Tongue (tissue), 2 donors: ENCODE measurements around the gene GALNT8. TPM values are rescaled to one million over a fixed set of nuclear protein-coding genes. Genes with fewer than 3 reads are reported as not detected.
"Not testable (repeated sequence)": the region's sequence is repeated elsewhere in the genome, so short reads cannot be mapped to it uniquely, and the experiment has no call there.

ENCODE experiments used
- DNase-seq: peaks from one replicate; pipeline ENCODE4 v3.0.0-alpha.2; 2015
- total RNA-seq: library from RNA; depleted of rRNA; stranded (reverse); fragments of >200 nt; gene quantifications from one replicate; pipeline ENCODE4 v1.2.3, GENCODE V29; 2014

GALNT8 gene, protein sequence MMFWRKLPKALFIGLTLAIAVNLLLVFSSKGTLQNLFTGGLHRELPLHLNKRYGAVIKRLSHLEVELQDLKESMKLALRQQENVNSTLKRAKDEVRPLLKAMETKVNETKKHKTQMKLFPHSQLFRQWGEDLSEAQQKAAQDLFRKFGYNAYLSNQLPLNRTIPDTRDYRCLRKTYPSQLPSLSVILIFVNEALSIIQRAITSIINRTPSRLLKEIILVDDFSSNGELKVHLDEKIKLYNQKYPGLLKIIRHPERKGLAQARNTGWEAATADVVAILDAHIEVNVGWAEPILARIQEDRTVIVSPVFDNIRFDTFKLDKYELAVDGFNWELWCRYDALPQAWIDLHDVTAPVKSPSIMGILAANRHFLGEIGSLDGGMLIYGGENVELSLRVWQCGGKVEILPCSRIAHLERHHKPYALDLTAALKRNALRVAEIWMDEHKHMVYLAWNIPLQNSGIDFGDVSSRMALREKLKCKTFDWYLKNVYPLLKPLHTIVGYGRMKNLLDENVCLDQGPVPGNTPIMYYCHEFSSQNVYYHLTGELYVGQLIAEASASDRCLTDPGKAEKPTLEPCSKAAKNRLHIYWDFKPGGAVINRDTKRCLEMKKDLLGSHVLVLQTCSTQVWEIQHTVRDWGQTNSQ
- 2.1 TPM for total RNA-seq

DNA sequence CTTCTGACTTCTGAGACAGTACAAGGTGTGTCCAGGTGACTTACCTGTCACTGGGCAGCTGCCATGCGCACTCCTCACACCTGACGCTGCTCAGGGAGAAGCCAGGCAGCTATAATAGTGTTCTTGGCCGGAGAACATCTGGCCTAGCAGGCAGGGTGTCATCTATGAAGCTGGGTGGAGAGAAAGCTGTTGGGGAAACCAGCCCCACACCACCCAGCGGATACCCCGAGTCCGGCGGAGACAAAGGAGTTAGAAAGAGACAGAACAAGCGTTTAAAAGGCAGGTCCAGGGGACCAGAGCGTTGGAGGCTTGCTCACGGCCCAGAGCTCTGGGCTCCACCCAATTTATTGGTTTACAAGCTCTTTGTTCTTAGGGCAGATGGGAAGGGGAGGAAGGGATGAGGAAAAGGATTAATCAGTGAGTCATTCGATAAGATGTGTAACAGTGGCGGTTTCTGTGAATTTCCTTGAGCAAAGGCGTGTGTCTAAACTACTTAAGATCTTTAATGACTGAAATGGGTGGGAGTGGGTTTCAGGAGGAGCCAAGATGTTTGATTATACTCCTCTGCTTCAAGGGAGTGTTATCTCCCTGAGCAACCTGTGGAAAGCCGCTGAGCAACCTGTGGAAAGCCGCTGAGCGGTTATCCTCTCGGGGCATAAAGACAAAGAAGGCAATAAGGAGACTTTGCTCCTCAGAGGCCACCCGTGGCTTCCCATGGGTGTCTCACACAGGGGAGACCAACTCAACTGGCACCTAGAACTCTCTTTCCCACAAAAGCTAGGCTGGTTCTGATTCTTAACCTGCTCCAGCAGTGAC lies at the start of gene GALNT8:
Gene GALNT8, plus strand, starts transcription at position 580 of the 816 bp plus-strand sequence. CDS start 278 bp downstream, outside the sequence.
- DNase-seq = no peak

DNA sequence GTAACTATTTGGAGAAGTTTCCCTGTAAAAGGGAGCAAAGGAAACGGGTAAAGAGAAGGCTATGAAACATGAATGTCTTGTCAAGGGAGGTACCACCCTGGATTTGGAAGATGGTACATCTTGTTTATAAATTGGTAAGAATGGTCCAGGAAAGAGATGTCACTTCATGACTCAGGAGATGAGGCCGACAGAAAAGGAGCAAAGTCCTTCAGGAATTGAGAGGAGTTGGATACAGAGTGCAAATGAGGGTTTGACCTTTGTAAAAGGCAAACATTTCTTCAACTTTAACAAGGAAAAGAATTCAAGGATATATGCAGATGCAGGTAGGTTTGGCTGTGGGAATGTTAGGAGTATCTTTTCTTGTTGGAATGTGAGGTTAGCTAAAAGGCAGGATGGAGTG lies 40.5 kb upstream of the GALNT8 start:
- DNase-seq = no peak

DNA sequence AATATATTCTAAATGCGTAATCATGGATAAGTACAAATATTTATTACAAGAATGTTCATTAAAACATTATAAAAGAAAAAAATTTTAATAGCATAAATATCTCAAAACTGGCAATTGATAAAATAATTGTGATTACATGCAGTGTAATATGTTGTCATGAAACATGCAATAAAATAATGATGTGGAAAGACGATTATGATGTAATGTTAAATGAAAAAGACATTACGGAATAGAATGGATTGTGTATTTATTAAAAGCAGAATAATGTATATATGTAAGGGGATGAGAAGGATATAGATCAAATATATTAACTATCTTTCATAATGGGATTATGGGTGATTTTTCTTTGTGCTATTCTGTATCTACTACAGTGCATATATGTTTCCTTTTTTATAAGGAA lies 38.5 kb upstream of the GALNT8 start:
- DNase-seq = no peak

DNA sequence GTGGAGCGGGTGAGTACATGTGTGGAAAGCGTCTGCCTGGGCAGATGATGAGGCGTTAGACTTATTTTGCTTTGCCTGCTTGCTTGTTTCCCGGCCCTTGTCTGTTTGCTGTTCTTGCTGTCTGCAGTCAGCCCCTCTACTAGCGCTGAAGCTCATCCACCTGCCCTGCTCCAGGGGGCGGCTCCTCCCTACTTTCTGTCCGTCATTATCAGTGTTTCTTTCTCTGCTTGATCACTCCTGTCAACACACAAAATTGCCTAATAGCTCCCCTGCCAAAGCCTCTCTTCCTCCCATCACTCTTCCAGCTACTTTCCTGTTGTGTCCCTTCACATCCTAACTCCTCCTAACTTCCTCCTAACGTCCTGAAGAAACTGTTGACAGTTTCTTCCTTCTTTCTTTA lies 34.9 kb upstream of the GALNT8 start:
- no peak for DNase-seq

DNA sequence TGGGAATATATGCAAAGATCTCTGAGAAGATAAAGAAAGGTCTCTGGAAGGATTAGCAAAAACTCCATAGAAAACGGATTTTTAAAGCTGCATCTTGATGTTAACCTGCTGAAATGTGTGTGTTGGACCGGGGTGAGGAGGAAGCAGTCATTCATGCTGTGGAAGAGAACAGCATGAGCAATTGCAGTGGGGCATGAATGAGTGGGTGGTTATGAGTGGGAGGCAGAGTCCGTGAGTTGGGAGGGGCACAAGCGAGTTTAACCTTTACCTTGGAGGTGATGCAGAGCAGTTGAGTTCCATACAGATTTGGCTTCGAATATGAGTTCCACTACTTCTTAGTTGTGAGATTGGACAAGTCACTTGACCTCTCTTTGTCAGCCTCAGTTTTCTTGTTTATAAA lies 29.4 kb upstream of the GALNT8 start:
- no peak for DNase-seq

DNA sequence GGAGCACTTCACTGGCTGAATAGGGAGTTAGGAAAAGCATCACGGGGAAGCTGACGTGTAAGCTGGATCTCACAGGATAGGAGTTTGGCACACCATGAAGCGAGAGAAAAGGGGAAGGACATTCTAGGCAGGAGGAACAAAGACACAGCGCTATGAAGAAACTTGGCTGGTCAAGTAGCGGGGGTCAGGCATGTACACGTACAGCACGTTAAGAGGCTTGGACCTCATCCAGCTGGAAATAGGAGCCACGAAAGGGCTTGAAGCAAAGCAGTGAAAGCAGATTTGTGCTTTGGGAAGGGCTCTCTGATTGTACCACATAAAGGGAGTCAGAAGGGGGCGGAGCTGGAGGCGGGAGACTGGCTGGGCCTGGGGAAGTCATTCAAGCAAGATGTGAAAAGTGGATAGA lies 19.6 kb upstream of the GALNT8 start:
- peak; percentile 92 for DNase-seq

DNA sequence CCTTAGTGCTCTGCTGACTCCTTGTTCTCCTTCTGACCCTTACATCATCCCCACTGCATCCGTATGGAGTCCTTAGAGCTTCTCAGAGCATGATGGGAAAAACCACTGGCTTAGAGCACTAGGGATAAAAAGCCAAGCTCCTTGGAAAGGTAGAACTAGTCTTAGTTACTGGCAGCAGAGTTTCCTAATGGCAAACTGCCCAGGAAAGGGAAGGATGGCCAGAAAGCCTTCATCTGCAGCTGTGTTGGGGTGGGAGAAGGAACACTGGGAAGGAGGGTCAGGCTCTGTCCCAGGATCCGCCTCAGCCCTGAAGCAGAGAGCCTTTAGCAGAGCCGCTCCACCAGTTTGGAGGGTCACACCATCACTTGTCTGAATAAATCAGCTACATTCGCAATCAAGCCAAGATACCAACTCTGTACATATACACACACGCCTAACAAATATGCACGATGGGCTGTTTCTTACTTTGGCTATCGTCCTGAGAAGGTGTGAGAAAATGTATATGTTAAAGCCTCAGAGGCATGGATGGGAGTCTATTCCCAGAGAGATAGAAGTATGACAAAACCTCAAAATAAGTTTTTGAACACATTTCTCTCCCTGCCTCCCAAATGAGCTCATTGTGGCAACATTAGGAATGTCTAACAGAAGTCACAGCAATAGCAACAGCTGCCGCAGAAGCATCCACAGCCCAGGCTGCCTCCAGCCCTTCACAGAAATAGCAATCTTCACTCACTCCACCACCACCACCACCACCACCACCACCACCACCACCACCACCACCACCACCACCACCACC lies 18.6 kb upstream of the GALNT8 start:
- peak; percentile 90 for DNase-seq

DNA sequence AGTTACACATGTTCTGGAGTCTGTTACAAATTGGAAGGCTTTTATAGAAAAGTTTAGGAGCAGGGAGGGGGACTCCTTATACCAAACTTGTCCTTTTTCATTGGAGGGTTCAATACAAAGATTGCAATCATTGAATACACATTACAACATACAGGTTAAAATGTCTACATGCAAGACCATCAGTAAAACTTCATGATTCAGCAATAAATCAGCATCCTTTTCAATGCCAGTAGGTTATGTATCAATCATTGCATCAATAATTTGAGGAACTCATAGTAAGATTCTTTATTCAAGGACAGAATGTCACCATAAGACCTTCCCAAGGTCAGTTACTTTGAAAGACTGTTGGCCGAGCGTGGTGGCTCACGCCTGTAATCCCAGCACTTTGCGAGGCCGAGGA lies 16.5 kb upstream of the GALNT8 start:
- DNase-seq = no peak

DNA sequence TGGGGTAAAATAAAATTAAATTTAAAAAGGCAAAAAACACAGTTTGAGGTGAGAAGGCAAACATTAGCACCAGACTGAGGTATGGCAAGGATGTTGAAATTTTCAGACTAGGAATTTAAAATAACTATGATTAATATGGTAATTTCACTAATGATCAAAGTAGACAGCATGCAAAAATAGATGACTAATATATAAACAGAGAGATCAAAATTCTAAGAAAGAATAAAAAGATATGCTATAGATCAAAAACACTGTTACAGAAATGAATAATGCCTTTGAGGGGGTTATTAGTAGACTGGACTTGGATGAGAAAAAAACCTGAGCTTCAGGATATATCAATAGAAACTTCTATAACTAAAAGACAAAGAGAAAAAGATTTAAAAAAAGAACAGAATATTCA lies 14.4 kb upstream of the GALNT8 start:
- no peak for DNase-seq

DNA sequence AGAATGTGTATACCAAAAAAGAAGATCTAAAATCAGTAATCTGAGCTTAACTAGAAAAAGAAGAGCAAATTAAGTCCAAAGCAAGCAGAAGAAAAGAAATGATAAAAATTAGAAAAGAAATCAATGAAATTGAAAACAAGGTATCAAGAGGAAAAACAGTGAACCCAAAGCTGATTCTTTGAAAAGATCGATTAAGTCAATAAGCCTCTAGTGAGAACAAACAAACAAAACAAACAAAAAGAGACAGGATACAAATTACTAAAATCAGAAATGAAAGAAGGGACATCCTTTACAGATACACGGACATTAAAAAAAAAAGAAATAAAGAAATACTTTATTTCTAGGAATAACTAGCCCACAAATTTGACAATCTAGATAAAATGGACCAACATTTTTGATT lies 12.9 kb upstream of the GALNT8 start:
- DNase-seq = no peak

DNA sequence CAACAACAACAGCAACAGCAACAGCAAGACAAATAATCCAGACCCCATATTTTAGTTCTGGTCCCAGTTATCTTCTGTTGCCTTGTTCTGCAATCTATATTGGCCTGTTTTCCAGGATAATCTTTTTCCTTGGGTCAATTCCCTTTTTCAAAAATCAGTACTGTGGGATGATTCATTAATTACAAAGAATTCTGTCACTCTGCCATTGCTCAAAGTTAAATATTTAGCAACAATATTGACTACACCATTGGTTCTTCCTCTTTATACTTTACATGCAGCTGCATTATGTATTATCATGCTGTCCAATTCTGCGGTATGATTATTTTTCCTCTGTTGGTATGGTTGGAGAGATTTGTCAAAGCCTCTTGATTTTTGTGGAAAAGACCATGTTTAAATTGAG lies 10.1 kb upstream of the GALNT8 start:
- DNase-seq = no peak

DNA sequence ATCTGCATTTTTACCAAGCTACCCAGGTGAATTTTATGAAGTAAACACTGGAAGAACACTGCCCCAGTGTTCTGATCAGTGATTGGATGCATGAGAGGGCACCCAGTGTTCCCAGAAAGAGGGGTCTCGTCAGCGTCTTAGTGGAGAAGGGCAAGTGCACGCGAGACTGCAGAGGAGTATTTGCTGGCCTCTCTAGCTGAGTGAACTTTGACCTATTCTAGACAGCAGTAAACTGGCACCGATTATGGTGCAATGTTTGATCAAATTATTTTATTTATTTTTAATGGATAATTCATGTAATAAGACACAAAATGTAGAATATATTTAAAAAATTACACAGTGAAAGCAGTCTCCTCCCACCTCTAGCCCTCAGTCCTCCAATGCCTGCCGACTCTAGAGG lies 5.3 kb upstream of the GALNT8 start:
- no peak for DNase-seq

DNA sequence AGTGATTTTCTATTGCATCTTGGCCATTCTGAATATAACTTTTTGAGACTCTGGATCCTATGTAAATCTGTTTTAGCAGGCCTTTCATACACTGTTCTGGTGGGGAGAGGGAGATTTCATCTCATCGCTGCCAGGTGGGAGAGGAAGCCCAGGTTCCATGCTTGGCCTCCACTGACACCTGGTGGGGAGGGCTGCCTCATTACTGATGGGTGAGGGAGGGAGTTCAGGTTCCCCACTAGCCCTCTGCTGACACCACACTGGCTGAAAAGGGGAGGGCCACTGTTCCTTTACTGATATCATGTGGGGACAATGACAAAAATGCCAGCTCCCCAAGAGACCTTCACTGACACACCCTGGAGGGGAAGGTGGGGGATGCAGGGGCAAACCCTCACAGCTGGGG lies 2.4 kb upstream of the GALNT8 start:
- no peak for DNase-seq

DNA sequence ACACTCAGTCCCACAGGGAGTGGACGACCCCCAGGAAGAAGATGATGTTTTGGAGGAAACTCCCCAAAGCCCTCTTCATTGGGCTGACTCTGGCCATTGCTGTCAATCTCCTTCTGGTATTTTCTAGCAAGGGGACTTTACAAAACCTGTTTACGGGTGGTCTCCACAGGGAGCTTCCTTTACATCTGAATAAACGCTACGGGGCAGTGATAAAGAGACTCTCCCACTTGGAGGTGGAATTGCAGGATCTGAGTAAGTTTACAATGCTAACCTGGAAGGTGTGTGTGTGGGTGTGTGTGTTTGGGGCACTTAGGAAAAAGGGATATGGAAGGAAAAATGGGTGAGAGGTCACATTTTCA lies 416 bp downstream of the GALNT8 start:
- DNase-seq = no peak

DNA sequence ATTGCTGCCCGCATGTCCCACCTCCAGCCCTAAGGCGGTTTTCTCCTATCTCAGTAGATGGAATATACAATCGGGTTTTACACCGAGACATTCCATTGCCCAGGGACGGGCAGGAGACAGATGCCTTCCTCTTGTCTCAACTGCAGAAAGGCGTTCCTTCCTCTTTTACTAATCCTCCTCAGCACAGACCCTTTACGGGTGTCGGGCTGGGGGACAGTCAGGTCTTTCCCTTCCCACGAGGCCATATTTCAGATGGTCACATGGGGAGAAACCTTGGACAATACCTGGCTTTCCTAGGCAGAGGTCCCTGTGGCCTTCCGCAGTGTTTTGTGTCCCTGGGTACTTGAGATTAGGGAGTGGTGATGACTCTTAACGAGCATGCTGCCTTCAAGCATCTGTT lies 1.4 kb downstream of the GALNT8 start:
- not testable (repeated sequence) for DNase-seq

DNA sequence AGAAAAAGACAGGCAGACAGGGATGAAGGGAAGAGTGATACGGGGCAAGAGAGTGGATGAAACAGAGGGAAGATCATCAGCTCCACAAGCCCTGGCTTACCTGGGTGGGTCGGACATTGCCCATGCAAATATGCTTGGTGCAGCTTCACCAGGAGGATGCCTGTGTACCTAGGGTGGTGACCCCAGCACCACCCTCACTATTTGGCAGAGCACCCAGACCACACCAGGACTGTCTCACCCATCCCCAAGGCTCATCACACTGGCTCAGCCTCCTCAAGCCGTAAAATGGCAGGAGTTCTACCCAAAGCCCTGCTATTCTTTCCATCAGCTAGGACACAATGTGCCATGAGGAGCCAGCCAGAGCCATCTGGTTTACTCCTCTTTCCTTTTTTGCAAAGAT lies 3.0 kb downstream of the GALNT8 start:
- no peak for DNase-seq

DNA sequence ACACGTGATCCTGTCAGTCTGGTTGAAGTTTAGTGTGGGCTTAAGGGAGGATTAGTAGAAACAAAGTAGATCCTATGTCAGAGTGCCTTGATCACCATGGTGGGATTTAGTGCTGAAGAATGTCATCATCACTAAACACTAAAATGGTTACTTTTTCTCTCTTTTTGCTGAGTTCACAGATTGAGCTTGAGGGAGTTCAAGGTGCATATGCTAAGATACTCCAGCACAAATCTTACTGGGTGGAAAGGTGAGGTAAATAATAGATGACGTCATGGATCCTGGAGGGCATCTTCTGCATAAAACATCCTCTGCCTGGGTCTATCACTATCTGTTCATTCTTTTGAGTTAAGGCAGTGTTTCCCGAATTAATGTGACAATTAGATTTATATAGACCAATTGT lies 4.9 kb downstream of the GALNT8 start:
- DNase-seq = no peak

DNA sequence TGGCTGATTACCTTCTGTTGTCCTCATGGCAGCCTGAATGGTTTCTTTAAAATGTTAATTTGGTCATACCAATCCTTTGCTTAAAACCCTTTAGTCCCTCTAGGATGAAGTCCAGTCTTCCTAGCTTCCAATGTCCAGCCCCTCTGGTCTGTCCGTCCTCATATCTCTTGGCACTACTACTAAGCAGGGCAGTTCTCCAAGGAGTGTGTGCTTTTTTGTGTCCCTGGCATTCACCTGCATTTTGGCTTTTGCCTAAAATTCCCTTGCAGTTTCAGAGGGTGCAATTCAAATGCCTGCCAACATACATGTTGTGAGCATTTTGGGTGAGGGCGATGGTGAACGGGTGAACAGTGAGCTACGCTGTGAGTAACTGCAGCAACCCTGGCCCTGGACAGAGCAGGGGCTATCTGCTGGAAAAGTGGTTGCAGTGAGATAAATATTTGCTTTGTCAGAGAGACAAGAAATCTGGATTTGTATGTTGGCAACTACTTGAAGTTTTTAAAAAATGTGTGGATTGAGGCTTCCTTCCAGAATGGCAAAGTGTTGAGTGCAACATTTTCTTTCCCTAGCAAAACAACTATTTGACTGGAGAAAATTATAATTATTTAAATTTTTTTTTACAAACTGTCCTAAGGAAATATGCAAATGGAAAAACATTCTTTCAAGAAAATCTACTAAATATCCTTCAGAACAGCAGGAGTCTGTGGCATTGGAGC lies 14.6 kb downstream of the GALNT8 start:
- DNase-seq = no peak

DNA sequence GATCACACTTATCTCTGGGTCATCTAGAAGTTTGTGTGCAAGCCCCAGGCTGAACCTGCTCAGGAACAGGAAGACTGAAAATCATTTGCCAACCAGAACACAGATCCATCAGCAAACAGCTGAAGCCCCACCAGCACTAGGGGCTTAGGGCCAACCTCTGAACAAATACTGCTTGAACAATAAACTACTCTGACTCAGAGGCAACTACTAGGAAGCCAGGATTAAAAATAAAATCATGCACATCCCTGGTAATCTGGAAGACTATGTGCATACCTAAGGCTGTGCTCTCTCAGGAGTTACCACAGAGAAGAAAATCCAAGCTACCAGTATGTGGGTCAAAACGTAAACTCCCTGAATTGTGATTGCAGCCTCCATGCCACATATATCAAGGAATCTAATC lies 15.9 kb downstream of the GALNT8 start:
- no peak for DNase-seq

DNA sequence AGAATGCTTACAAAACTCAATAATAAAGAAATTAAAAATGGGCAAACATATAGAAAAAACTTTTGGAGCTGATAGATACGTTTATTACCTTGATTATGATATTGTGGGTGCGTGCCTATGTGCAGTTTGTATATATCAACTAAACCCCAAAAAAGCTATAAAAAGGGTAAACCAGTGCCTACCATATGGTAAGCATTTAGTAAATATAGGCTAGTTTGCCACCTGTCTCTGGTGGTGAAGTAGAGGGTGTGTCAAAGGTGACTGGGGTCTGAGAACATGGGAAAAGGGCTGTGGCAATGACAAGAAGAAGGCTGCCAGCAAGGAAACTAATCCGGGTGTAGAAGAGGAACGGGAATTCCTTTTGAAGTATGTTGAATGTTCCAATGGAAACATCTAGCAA lies 18.3 kb downstream of the GALNT8 start:
- DNase-seq = no peak

DNA sequence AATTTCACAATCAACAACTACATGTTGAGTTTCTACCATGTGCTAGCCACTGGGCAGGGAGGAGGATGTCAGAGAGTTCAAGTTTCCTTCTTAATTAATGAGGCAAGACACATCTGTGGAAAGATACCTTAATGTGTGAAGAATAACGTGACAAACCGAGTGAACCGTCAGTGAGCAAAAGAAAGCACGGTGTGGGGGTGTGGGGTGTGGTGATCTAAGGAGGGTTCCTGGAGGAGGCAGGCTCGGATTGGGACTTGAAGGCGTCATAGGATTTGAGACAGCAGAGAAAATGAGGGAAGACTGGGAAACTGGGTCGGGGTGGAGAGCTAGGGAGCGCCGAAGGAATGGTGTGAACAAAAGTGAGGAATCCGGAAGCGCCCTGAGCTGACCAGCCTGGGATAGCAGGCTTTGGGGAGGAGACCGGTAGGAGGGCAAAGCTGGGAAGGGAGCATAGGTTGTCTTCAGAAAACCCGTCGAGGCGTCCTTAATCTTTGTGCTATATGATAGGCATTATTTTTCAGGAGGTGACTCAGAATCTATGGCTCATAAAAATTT lies 22.3 kb downstream of the GALNT8 start:
- DNase-seq = no peak
